Stimulated activated CD4-positive, alpha-beta T cell treated with anti-CD3 and anti-CD28 coated beads, Interleukin-4, amount 100 ng/mL, for 4 hours (primary cell): ENCODE measurements around the gene TRANK1.
"Not testable (repeated sequence)": the region's sequence is repeated elsewhere in the genome, so short reads cannot be mapped to it uniquely, and the experiment has no call there.

Experiments
- DNase-seq, 2 experiments: peaks; one replicate each; pipeline ENCODE4 v3.0.0-alpha.2; 2020

The TRANK1 gene

GRCh38 chr3:36881735-36882134 is 63.1 kb downstream of the TRANK1 start:
- no peak for DNase-seq

GRCh38 chr3:36879842-36880241 is 65.0 kb downstream of the TRANK1 start:
- DNase-seq, result not testable (repeated sequence)

- no peak for DNase-seq
Observed at GRCh38 chr3:36877930-36878685, 66.7 kb downstream of the TRANK1 start.

- no peak for DNase-seq
Observed at GRCh38 chr3:36876181-36876936, 68.5 kb downstream of the TRANK1 start.

- DNase-seq, result no peak
Observed at GRCh38 chr3:36875397-36875796, 69.5 kb downstream of the TRANK1 start.

- no peak for DNase-seq
Observed at GRCh38 chr3:36874424-36874823, 70.4 kb downstream of the TRANK1 start.

GRCh38 chr3:36871379-36872126 is 73.3 kb downstream of the TRANK1 start:
- no peak for DNase-seq

- DNase-seq, result peak; percentile 20 to 32
Observed at GRCh38 chr3:36868614-36869436, 76.0 kb downstream of the TRANK1 start.

- DNase-seq, result no peak
Observed at GRCh38 chr3:36867810-36868209, 77.0 kb downstream of the TRANK1 start.

- no peak for DNase-seq
Observed at GRCh38 chr3:36866368-36866767, 78.5 kb downstream of the TRANK1 start.

GRCh38 chr3:36864180-36865053 is 80.4 kb downstream of the TRANK1 start:
- no peak for DNase-seq

GRCh38 chr3:36862076-36862755 is 82.6 kb downstream of the TRANK1 start:
- no peak for DNase-seq

- DNase-seq, result no peak
Observed at GRCh38 chr3:36859494-36859893, 85.4 kb downstream of the TRANK1 start.

GRCh38 chr3:36852071-36852470 is 92.8 kb downstream of the TRANK1 start:
- no peak for DNase-seq

- DNase-seq, result no peak
Observed at GRCh38 chr3:36850743-36851142, 94.1 kb downstream of the TRANK1 start.

GRCh38 chr3:36846406-36846805 is 98.4 kb downstream of the TRANK1 start:
- DNase-seq, result no peak

- DNase-seq, result peak; percentile 16 to 48
Observed at GRCh38 chr3:36843065-36844051, 101.5 kb downstream of the TRANK1 start.

GRCh38 chr3:36842275-36842674 is 102.6 kb downstream of the TRANK1 start:
- no peak for DNase-seq

- DNase-seq, result no peak
Observed at GRCh38 chr3:36840453-36840921, 104.4 kb downstream of the TRANK1 start.

GRCh38 chr3:36837089-36837488 is 107.8 kb downstream of the TRANK1 start:
- no peak for DNase-seq
